ENCODE results near the gene APOL3.
A peak's percentile ranks its signal among the peaks of the same experiment; 100 is the strongest.
"Not testable (repeated sequence)": the region's sequence is repeated elsewhere in the genome, so short reads cannot be mapped to it uniquely, and the experiment has no call there.

The APOL3 gene

DNA sequence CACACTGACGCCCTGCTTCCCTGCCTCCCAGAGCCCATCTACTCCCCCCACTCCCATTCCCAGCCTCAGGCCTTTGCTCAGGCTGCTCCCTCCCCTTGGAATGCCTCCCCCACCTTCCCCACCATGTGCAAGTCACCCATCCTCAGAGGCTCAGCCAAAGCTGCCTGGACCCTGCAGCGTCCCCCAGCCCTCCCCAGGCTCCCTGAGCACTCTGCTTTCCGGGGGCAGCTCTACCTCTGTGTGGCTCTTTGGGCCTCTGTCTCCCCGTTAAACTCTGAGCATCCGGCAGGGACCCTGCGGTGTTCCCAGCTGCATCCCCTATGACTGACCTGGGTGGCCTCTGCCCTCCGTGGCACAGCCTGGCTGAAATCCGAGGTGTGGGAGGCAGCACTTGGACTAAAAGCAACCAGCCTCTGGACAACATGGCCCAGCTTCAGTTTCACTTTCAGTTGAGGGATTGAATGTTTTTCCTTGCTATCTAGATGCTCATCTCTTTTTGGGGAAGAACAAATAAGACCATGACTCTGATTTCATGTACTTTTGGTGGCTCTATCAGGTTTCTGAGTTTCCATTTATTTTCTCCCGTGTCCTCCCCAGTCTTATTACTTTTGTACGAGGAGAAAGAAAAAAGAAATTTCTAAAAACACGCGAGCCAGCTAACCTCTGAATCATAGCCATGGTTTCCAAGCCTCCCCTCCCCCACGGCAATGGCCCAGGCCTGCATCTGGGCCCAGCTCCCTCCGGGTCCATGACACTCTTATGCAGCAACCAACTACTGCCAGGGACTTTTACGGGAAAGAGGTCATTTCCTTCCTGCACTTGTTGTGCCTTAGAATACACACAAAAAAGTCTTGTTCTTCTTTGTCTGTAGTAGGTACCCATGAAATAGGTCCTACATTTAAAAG, 3.8 kb downstream of the APOL3 start:
- DNase-seq = no peak

DNA sequence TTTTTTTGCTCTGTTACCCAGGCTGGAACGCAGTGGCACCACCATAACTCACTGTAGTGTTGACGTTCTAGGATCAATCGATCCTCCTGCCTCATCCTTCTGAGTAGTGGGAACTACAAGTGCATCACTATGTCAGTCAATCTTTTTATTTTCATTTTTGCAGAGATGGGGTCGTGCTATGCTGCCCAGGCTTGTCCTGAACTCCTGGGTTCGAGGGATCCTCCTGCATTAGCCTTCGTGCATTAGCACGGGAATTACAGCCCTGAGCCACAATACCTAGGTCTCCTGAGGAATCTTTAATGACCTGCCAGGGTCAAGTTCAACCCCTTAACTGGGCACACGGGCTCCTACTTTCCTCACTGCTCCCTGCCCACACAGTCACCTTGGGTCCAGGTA, 4.4 kb downstream of the APOL3 start:
- no peak for DNase-seq

DNA sequence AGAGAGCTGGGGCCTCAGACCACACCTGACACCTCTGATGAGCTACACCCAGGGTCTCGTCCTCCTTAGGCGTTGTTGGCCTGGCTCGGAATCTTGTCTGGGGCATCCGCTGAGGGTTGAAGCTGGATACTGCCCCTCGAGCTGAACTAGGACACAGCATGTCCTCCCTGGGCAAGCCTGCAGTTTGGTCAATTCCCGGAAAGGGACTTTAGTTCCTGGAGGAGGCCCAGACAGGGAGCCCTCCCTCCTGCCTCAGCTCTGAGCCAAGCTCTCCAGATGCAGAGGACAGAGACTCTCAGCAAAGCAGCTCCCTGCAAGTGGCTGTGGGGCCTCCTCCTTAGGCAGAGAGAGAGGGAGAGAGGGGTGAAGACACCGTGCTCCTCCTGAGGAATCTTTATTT, 4.9 kb downstream of the APOL3 start:
- no peak for DNase-seq

DNA sequence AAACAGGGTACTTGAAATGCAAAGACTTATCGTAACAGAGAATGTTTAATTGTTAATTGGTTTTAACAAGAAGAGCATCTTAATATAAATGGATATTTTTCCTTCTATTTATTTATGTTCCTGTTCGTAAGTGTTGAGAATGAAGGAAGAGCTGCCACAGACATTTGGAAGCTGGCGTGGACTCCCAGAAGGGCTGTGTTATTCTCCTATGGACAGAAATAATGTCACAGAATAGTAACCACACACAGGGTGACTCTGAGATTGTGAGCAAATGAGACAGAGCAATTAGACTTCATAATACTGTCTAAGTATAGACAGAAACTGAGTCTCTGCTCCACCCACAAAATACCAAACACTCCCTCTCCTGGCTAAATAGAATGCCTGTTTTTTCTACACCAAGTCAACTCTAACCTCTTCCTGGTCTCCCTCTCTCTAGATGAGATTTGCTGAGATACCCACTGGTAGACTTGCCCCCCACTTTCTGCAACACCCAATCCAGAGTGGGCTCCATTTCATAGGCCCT, 6.1 kb downstream of the APOL3 start:
- DNase-seq = no peak

DNA sequence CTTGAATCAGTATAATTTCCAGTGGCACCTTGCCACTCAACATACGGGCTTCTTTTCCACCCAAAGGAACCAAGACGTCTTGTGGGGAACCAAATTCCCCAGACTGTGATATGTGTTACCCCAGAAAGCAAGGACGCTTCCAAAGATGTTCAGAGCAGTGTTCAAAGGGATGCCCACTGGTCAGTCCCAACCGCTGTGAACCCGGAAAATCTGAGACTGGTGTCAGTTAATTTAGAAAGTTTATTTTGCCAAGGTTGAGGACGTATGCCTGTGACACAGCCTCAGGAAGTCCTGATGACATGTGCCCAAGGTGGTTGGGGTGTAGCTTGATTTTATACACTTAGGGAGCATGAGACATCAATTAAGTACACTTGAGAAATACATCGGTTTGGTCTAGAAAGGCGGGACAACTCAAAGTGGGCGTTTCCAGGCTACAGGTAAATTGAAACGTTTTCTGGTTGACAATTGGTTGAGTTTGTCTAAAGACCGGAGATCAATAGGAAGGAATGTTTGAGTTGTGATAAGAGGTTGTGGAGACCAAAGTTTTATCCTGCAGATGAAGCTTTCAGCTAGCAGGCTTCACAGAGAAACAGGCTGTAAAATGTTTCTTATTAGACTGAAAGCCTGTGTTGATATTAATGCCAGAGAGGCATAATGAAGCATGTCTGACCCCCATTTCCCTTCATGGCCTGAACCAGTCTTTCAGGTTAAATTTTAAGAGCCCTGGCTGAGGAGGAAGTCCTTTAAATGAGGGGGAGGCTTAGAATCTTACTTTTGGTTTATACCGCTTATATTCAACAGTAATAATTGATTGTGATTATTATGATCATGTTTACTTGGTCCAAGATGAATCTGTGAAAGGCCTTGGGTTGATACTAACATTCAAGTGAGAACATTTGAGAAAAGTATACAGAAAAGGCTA, 6.8 kb downstream of the APOL3 start:
- DNase-seq = no peak

DNA sequence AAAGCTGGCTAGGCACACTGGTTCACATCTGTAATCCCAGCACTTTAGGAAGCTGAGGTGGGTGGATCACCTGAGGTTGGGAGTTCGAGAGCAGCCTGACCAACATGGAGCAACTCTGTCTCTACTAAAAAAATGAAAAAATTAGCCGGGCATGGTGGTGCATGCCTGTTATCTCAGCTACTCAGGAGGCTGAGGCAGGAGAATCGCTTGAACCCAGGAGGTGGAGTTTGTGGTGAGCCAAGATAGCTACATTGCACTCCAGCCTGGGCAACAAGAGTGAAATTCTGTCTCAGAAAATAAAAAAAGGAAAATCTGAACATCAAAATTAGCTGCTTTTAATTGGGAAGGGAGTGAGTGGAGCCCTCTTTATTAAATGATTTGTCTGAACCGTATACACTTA, 7.7 kb downstream of the APOL3 start:
- not testable (repeated sequence) for DNase-seq

DNA sequence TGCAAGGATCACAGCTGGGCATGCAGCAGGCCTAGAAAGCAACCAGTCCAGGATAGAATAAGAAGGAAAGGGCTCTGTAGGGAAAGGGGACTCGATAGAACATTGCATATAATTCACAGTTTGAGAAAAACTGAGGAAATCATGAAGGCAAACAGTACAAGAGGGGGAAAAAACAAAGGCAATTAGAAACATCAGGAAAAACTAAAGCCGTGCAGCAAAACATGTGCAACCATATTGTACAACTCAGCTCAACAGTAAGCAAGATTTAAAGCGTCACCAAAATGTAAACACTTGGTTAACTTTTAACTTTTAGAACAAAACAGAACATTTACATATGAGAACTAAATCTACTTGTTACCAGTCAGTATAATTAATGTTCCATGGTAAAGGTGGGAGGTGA, 8.5 kb downstream of the APOL3 start:
- no peak for DNase-seq

DNA sequence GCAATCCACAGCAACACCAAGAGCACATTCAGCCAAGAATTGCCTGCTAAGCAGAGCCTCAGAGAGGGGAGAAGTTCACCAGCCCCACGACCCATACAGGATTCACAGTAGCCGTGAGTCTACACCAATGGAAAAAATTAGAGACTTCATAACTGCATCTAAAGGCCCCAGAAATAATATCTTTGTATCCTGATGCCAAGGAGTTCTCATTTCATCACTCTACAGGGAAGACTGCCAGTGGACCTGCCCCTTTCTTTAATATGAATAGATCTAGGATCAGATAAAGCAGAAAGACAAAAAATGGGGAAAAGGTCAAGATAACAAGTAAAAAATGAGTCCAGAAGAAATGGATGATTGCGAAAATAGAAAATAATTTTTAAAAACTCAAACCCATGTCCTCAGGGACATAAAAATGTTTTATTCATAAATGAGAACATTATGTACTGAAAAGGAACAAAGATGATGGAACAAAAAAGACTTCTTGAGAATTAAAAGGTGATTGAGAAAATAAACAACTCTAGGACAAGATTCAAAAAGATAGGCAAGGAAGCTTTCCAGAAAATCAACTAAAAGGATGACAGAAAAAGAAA, 9.5 kb downstream of the APOL3 start:
- DNase-seq = no peak

DNA sequence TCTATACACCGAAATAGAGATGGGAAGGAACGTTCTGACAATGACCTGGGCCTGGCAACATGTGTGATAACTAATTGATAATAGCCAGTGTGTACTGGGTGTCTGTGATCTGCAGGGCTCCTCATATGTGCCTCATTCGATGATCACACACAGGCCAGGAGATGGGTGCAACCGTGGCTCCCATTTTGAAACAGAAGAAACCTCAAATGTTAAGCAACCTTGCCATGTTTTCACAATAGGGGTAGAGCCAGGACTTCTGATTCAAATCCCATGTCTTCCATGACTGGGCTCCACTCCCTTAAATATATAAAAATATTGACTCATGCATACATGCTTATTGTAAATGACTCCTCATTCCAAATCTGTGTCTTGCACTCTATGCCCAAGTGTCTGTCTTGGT, 11.1 kb downstream of the APOL3 start:
- DNase-seq = no peak

DNA sequence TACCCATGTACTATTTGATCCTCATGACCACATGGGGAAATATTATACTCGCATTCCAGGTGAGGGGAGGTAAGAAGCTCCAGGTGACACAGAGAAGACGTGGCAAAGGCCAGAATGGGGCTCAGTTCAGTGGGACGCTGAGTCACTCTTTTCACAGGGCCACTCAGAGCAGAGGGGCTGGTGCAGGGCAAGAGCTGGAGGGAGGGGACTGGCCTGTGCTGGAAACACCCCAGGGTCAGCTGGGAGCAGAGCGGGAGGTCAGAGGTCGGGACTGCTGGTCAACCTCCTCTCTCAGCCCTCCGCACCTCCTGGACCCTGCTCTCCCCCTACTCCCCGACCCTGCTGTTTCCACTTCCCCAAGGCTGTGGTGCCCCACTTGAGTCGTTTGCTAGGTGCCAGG, 12.1 kb downstream of the APOL3 start:
- DNase-seq = no peak

DNA sequence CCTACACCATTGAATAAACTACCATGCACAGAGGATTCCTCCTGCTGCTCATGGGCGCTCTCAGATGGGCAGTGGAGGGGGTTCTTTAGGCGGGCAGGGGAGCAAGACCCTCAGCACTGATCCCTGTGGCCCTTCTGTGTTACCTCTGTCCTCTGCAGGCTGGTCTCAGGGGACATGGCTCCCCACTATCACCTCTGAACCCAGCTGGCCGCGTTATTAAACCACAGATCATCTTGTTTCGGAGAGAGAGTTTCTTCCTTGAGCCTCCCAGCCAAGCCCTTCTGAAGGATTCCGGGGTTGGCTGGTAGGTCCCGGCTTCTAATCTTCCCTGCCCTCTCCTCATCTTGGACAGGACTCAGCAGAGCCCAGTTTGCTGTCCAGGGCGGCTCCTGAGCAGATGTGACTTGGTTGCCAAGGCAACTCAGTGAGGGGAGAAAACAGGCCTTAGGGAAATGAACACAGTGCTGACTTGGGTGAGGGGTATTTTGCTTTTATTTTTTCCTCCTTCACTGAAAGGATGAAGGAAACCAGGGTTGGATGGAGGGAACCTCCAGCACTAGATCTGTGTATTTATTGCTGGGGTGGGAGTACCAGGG, 13.3 kb downstream of the APOL3 start:
- no peak for DNase-seq

DNA sequence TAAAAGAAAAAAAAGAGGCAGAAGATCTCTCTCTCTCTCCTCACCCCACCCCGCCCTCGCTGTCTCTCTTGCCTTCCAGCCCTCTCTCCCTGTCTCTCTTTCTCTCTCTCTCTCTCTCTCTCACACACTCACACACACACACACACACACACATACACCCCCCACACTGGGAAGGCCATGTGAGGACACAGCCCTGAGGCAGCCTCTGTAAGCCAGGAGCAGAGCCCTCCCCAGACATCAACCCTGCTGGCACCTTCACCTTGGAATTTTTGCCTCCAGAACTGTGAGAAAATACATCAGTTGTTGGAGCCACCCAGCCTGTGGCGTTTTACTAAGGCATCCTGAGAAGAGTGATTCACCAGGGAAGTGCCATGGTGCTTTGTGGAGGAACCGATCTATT, 14.7 kb downstream of the APOL3 start:
- no peak for DNase-seq

DNA sequence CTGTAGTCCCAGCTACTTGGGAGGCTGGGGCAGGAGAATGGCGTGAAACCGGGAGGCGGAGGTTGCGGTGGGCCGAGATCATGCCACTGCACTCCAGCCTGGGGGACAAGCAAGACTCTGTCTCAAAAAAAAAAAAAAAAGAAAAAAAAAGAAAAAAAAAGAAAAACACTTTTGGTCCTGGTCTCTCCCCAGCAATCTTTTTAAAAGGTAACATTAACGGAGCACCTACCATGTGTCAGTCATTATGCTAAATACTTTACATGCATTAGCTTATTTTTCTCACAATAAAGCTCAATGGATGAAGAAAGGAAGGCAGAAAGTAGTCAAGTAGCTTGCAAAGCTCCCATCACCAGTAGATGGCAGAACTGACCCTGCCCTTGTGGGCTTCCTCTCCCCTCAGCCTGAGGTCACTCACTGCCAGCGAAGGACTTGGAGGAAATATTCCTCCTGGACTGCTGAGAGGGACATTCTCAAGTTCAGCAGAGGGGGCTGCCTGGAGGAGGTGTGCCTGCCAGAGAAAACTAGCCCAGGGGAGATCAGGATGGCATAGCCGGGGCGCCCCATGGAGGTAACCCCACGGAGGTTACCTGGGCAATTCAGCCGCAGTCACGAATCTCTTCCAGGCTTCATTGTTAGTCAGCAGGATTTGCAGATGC, 15.5 kb downstream of the APOL3 start:
- DNase-seq = peak; percentile 4 to 50

DNA sequence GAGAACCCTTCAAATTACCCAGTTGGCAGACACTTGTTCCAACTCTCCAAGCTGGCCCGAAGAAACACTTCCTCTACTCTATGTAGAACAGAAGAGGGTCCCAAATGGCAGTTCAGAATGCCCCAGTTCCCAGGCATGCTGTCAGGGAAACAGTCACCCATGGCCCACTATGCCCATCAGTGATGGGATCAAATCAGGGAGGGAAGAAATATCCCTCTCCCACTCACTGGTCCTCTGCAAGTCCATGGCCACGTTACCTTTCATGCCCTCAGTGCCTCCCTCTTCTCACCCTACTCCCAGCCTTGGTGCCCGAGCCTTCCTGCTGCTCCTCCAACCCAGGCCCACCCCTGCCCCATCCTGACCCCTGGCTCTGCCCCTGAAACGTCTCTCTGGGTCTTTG, 16.6 kb downstream of the APOL3 start:
- DNase-seq = no peak

DNA sequence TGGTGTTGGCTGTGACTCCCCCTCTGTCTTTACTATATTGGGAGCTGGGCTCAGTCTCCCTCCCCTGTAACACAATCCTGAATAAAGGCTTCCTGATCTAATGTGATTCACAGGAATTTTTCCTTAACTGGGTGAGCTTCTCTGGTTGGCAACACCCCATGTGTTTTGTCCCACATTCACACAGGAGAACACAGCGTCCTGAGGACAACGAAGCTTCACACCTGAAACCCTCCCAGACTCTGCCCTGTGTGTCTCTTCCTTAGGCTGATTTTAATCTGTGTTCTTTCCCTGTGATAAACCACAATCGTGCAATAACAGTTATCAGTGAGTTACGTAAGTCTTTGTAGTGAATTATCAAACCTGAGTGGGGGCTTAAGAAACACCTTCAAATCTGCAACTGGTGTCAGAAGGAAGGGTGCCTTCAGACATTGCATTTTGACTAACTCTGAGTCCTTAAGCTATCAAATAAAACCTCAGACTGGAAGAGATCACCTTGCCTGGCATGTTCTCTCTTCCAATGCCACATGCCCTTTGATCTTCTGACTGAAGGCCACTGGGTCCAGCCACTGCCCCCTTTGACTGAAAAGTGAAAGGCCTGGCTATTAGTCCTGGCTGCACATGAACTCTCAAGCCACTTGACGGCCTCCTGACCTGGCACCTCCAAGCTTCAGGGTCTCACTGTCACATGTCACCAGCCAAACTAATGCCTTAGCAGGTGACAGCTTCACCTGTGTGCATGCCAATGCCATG, 17.3 kb downstream of the APOL3 start:
- no peak for DNase-seq

DNA sequence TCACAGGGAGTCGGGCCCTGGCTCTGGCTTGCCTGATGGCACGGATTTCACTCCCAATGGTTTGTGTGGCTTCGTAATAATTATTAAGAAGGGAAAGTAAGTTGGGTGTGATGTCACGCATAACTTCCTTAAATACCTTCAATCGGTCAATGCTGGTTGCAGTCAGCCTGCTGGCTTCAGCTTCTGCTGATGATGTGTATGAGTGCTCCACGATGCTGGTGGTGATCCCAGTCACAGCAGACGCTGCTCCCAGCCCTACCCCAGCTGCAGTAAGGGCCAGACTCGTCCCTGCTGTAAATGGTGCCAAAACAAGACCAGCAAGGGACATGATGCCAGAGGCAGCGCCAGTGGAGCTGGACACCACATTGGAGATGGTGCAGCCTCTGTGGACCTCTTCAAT, 19.1 kb downstream of the APOL3 start:
- DNase-seq = no peak

DNA sequence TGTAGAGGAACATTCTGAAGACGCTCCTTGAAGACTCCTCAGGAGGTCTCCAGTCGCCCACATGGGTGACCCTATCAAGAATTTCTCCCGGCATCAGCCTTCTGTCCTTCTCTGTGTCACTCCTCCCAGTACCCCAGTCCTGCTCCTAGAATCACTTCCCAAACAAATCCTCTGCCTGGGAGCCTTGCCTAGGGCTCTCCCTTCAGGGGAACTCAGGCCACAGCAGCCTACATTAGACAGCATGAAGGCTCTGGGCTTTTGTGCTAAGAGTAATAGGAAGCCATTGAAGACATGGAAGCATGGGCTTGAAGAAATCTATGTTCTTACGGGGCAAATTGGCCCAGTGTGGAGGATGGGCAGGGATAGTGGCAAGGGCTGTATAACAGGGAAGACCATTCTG, 21.8 kb downstream of the APOL3 start:
- DNase-seq = not testable (repeated sequence)

DNA sequence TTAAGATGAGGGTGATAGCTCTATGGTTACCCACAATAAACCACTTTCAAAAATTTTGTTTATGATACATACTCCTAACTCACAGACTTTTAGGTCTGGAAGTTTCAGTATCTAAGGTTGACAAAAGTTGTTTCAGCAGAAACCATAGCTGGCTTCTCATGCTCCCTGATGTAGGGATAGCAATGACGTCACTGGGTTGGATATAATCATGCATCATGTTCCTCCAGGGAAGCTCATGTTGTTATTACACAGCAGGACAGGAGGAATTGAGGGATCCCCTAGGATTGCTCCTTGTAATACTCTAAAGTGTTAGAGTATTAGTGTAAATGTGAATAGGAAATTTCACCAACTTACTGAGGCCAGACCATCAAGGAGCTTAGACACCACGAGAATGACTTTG, 23.6 kb downstream of the APOL3 start:
- DNase-seq = no peak

DNA sequence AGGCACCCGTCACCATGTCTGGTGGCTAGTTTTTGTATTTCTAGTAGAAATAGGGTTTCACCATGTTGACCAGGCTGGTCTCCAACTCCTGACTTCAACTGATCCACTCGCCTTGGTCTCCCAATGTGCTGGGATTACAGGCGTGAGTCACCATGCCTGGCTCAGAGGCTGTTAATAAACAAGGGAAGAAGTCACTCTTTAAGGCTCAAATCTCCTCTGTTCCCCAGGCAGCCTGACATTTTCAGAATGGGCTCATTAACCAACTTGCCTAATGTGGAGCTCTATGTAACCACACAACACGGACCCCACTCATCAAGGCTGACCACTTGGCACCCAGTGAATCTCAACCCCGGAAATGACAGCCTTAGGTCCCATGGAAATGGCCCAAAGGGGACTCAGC, 24.1 kb downstream of the APOL3 start:
- no peak for DNase-seq

DNA sequence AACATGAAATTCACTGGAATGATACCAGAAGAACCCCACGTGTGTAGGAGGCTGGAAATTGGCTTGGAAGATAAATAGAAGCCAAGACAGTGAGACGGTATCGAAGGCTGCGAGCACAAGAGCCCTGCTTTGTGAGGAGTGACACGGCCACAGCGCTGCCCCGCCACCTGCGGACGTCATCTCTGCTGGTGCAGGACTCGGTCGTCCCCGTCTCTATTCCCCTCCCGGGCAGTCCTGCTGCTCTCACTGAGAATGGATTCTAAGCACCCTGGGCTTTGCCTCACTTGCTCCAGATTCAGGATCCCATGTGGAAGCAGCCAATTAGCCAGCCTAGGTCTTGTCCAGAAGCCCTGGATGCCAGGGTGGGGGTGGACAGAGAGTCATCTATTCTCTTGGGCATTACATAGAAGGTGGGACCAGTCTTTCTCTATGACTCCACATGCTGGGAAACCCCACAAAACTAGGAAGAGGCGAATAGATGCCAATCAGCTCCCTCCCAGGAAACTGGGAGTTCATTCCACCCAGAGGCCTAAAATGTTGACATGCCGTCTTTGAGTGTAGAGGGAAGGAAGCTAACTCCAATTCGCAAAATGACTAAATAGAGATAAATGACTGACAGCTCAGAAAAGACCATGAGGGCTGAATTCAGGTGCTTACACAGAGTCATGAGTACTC, 25.1 kb downstream of the APOL3 start:
- no peak for DNase-seq

DNA sequence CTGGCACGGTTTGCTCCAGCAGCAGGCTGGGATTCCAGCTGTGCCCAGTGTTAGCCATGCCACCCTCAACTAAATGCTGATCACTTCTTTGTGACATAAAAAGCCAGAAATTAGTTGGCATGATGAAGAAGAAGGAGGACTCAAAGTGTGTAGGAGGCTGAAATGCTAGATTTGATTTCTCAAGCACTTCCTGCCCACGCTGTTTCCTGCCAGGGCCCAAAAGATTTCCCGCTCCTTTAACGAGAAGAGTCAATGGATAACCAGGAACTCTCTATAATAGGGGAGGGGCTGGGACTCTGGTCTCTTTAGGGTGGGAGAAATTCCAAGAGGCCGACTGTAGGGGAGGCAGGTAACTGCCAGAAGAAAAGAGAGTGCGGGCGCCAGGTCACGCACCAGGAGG, 26.4 kb downstream of the APOL3 start:
- no peak for DNase-seq

Data from NCI-H446 (cell line).